Psoas muscle (tissue), 8 donors: ENCODE data around the gene DGKZ. TPM values are rescaled to one million over a fixed set of nuclear protein-coding genes. Genes with fewer than 3 reads are reported as not detected.

Source experiments
- ATAC-seq, 4 donors: fragments of 200-7000 bp; cut with Tn5 transposase; one replicate each; pipeline ENCODE4 v1.9.1; 2020; ENCODE audit warnings: moderate library complexity in 3 of 4, mild to moderate bottlenecking in 2 of 4
- DNase-seq, 2 donors: peaks; one replicate each; pipeline ENCODE4 v3.0.0-alpha.2; 2020
- H3K27ac ChIP-seq: fragments of 200-600 bp; one replicate; pipeline ENCODE4 v1.8.0; 2022
- H3K27me3 ChIP-seq, 3 donors: fragments of 200-600 bp in 1 of 3; one replicate each; pipeline versions ENCODE4 v1.6.1 to v1.8.0; 2013 to 2022; ENCODE audit warnings: low read length in 2 of 3, mild to moderate bottlenecking in 2 of 3, moderate library complexity in 1 of 3; ENCODE audit not compliant: insufficient read depth in 3 of 3
- H3K36me3 ChIP-seq, 2 donors: fragments of 200-600 bp in 1 of 2; one replicate each; pipeline versions ENCODE4 v1.6.1 to v1.8.0; 2013 to 2022; ENCODE audit warnings: low read depth in 1 of 2, mild to moderate bottlenecking in 1 of 2, moderate library complexity in 1 of 2; ENCODE audit not compliant: insufficient read depth in 1 of 2
- H3K4me1 ChIP-seq: fragments of 200-600 bp; one replicate; pipeline ENCODE4 v1.8.0; 2022
- H3K4me3 ChIP-seq: fragments of 200-600 bp; one replicate; pipeline ENCODE4 v1.8.0; 2022; ENCODE audit warnings: mild to moderate bottlenecking
- H3K9me3 ChIP-seq: fragments of 200-600 bp; one replicate; pipeline ENCODE4 v1.8.0; 2022
- WGBS, 3 donors: extraction: QIAGEN DNeasy Blood & Tissue Kit; methylation state at CpG; one replicate each; pipeline versions ENCODE4 v1.1.6 to v1.1.7; 2013; 5-methylcytosine and 5-hydroxymethylcytosine counted together
- intact Hi-C, 2 donors: fragments of 100-400 bp; cut with DNase I; formaldehyde crosslinking; loops; one replicate each; pipeline versions ENCODE4 v1.11.0 to v1.14.2; 2022
- polyA plus RNA-seq, 3 donors: library from polyadenylated mRNA; stranded (reverse); fragments of 200-250 nt; gene quantifications; one replicate each; pipeline ENCODE4 v1.2.3, GENCODE V29; 2013
- total RNA-seq, 4 donors: library from RNA; stranded (reverse); fragmentation: NEBNext Ultra II Directional in 2 of 4; extraction: Animal tissue kit (Norgen Biotek cat#: 25700) in 2 of 4; gene quantifications; one replicate each; pipeline versions ENCODE4 v1.2.1 to v1.2.4, GENCODE V29; 2021 to 2023
- TF ChIP-seq, protein P1 (sequence below): fragments of 200-600 bp; IDR thresholded peaks from one replicate; pipeline ENCODE4 v1.8.0; 2022; ENCODE audit warnings: antibody characterized with exemption
- donor health status: healthy with polysubstance abuse.
- donor health status: DM: no; HTN: no; CAD: no; lungs with moderate emphysema.
- donor health status: Bipolar disorder and iron deficiency.
- donor health status: healthy.
- donor health status: DM: yes; HTN: yes; CAD: no.
- donor health status: DM: no; HTN: no; CAD: no.
- donor health status: DM: no; HTN: no; CAD: no.
- donor health status: DM: yes; HTN: yes; CAD: no.

The DGKZ gene
- total and polyA plus RNA-seq, 7 donors: 57.7 to 138 (median 90.2) TPM

DNA sequence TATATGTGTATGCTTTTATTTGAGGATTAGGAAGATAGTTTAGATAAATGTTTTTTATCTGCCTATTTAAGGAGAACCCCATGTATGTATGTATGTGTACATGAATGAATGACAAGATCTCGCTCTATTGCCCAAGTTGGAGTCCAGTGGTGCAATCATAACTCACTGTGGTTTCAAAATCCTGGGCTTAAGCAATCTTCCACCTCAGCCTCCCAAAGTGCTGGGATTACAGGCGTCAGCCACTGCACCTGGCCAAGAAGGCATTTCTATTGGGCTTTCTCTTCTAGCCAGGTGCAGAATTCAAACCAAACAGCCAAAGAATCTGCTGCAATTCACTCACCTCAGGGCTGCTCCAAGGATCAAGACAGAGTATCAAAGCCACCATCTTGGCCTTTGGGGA, 25.5 kb upstream of the DGKZ start:
- no peaks in the 10 kb centered on the region for H3K36me3 ChIP-seq
- H3K27me3 ChIP-seq: peaks cover 0 to 2% (median 0%) of the 10 kb centered on the region in 3 donors
- no peaks in the 10 kb centered on the region for H3K9me3 ChIP-seq
- H3K4me1 ChIP-seq: no peaks in the 10 kb centered on the region
- TF ChIP-seq, protein P1, sequence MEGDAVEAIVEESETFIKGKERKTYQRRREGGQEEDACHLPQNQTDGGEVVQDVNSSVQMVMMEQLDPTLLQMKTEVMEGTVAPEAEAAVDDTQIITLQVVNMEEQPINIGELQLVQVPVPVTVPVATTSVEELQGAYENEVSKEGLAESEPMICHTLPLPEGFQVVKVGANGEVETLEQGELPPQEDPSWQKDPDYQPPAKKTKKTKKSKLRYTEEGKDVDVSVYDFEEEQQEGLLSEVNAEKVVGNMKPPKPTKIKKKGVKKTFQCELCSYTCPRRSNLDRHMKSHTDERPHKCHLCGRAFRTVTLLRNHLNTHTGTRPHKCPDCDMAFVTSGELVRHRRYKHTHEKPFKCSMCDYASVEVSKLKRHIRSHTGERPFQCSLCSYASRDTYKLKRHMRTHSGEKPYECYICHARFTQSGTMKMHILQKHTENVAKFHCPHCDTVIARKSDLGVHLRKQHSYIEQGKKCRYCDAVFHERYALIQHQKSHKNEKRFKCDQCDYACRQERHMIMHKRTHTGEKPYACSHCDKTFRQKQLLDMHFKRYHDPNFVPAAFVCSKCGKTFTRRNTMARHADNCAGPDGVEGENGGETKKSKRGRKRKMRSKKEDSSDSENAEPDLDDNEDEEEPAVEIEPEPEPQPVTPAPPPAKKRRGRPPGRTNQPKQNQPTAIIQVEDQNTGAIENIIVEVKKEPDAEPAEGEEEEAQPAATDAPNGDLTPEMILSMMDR: no peak
- DNase-seq (no peak), ATAC-seq (no peak)
- intact Hi-C loops: loop anchor here in 1 of 2 donors (10.0 kb wide), 1 partner anchor 357 kb away; no protein-coding TSS in a partner anchor
- WGBS, 3 donors: 85 to 90% (median 90%) methylated on average over 2 of the region's 2 CpGs
- H3K27ac ChIP-seq: no peak overlapping the region
- no peak overlapping the region for H3K4me3 ChIP-seq

DNA sequence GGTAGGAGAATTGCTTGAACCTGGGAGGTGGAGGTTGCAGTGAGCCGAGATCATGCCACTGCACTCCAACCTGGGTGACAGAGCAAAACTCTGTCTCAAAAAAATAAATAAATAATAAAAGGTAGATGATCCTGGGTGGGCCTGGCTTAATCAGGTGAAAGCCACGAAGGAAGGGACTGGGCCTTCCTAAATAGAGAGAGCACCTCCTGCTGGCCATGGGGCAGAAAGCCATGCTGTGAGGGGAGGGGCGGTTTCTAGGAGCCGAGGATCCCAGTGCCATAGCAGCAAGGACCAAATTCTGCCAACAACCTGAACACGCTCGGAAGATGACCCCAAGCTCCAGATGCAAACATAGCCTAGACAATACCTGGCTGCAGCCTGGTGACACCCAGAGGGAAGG, 24.5 kb upstream of the DGKZ start:
- no peak for DNase-seq
- Histone ChIP-seq H3K27ac (no peak overlapping the region), H3K9me3 (no peaks in the 10 kb centered on the region), H3K36me3 (no peaks in the 10 kb centered on the region), H3K4me1 (no peaks in the 10 kb centered on the region), H3K27me3 (peaks cover 0 to 2% (median 0%) of the 10 kb centered on the region in 3 donors), H3K4me3 (no peak overlapping the region)
- ATAC-seq: no peak
- 83 to 86% (median 86%) methylated on average over 6 of the region's 6 CpGs for WGBS, 3 donors
- intact Hi-C loops: loop anchor here in 1 of 2 donors (10.0 kb wide), 1 partner anchor 358 kb away; no protein-coding TSS in a partner anchor
- TF ChIP-seq, protein P1: no peak

DNA sequence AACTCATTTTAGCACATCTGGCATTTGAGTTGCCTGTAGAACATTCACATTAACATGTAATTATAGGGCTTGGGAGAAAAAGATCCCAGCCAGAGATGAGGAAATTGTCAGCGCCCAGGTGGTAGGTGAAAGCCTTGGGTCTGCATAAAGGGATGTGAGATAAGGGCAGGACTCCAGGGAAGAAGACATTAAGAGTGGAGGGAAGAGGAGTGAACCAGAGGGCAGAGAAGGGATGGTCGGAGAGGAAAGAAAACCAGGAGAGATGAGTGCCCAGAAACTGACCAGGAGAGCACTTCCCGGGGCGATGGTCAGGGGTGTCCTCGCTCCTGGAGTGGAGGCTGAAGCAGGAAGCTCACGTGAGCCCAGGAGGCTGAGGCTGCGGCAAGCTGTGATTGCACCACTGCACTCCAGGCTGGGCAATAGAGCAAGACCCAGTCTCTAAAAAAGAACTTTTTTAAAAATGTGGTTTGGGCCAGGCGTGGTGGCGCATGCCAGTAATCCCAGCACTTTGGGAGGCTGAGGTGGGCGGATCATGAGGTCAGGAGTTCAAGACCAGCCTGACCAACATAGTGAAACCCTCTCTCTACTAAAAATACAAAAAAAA, 20.3 kb upstream of the DGKZ start:
- no peak for ATAC-seq
- no peaks in the 10 kb centered on the region for H3K36me3 ChIP-seq
- WGBS, 3 donors: 88 to 93% (median 89%) methylated on average over 10 of the region's 10 CpGs
- no peaks in the 10 kb centered on the region for H3K4me1 ChIP-seq
- H3K27me3 ChIP-seq: peaks cover 4 to 36% (median 7%) of the 10 kb centered on the region in 3 donors
- no peak overlapping the region for H3K27ac ChIP-seq
- intact Hi-C loops: loop anchor here in 1 of 2 donors (10.0 kb wide), 1 partner anchor 362 kb away; no protein-coding TSS in a partner anchor
- TF ChIP-seq, protein P1: no peak
- H3K4me3 ChIP-seq: no peak overlapping the region
- H3K9me3 ChIP-seq: no peaks in the 10 kb centered on the region
- no peak for DNase-seq

DNA sequence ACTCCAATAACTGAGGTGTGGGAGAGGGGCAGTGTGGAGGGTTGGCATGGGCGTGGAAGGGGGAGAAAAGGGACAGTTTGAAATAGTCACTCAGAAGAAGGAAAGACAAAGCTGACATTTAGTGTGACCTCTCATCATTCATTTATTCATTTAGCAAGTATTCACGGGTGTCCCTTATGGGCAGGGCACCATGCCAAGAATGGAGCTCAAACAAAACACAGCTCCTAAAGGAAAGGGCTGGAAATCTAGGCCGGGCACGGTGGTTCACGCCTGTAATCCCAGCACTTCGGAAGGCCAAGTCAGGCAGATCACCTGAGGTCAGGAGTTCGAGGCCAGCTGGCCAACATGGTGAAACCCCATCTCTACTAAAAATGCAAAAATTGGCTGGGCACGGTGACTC, 19.4 kb upstream of the DGKZ start:
- intact Hi-C loops: loop anchor here in 1 of 2 donors (10.0 kb wide), 1 partner anchor 363 kb away; no protein-coding TSS in a partner anchor
- H3K36me3 ChIP-seq: no peaks in the 10 kb centered on the region
- H3K4me1 ChIP-seq: no peaks in the 10 kb centered on the region
- DNase-seq: no peak
- 36 to 40% (median 38%) methylated on average over 8 of the region's 8 CpGs for WGBS, 3 donors
- TF ChIP-seq, protein P1: no peak
- H3K9me3 ChIP-seq: no peaks in the 10 kb centered on the region
- no peak for ATAC-seq
- no peak overlapping the region for H3K4me3 ChIP-seq
- H3K27me3 ChIP-seq: peaks cover 4 to 44% (median 7%) of the 10 kb centered on the region in 3 donors
- H3K27ac ChIP-seq: no peak overlapping the region
